BLaER1 treated with 17β-estradiol and CSF1 and Interleukin-3, amounts not matched to agents 10 nM and 100 nM (cell line): ENCODE results near the gene SRP9.
"Not testable (repeated sequence)": the region's sequence is repeated elsewhere in the genome, so short reads cannot be mapped to it uniquely, and the experiment has no call there.

Experiments used
- H3K27ac ChIP-seq, 11 experiments: shearing (Covaris generic); formaldehyde crosslinking; 2 replicates each; pipeline ENCODE4 v1.8.1; 2022
- H3K27me3 ChIP-seq, 11 experiments: shearing (Covaris generic); formaldehyde crosslinking; 2 replicates each; pipeline ENCODE4 v1.8.1; 2022
- H3K36me3 ChIP-seq, 11 experiments: shearing (Covaris generic); formaldehyde crosslinking; 2 replicates each; pipeline ENCODE4 v1.8.1; 2022
- H3K4me1 ChIP-seq, 10 experiments: shearing (Covaris generic); formaldehyde crosslinking; 2 replicates each; pipeline ENCODE4 v1.8.1; 2022
- H3K4me2 ChIP-seq, 11 experiments: shearing (Covaris generic); formaldehyde crosslinking; 2 replicates each; pipeline ENCODE4 v1.8.1; 2022
- H3K4me3 ChIP-seq, 10 experiments: shearing (Covaris generic); formaldehyde crosslinking; 2 replicates each; pipeline ENCODE4 v1.8.1; 2022
- H3K9ac ChIP-seq, 11 experiments: shearing (Covaris generic); formaldehyde crosslinking; 2 replicates each; pipeline ENCODE4 v1.8.1; 2022
- H3K9me3 ChIP-seq, 11 experiments: shearing (Covaris generic); formaldehyde crosslinking; replicated peaks in 1 of 11; 2 replicates each; pipeline ENCODE4 v1.8.1; 2022
- H4K20me1 ChIP-seq, 11 experiments: shearing (Covaris generic); formaldehyde crosslinking; 2 replicates each; pipeline ENCODE4 v1.8.1; 2022
- Cebpa-rat ChIP-seq, 11 experiments: shearing (Covaris generic); IDR thresholded peaks; 2 replicates each; pipeline ENCODE4 v1.8.1; 2022

Gene SRP9

DNA sequence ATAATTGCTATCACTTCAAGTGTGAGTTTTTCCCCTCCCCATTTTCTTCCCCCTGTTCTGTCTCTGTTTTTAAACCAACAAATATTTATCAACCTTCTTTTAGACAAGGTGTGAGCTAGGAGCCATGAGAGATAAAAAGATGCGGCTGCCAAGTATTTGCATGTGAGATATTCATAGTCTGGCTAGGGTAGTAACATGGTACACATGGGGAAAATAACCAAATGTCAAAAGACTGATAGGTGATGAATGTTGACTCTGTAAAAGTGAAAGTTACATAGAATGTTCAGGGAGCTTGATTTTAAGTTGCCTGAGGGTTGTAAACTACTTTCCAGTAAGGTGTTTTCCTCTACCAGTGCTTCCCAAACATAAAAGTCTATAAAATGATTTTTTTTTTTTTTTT is 25.4 kb upstream of the SRP9 start:
- no peak overlapping the region for H3K27ac ChIP-seq
- no peak overlapping the region for H3K4me3 ChIP-seq
- H3K27me3 ChIP-seq = no peaks in the 10 kb centered on the region
- no peaks in the 10 kb centered on the region for H3K36me3 ChIP-seq
- H3K9ac ChIP-seq = no peak overlapping the region
- H3K4me2 ChIP-seq = no peak overlapping the region
- H4K20me1 ChIP-seq = no peaks in the 10 kb centered on the region
- no peaks in the 10 kb centered on the region for H3K9me3 ChIP-seq
- TF ChIP-seq Cebpa-rat (IDR thresholded peaks at IDR 0.05) = no peak
- H3K4me1 ChIP-seq = peaks cover 10 to 33% (median 16%) of the 10 kb centered on the region in 10 experiments

GRCh38 chr1:225754940-225755641 is 22.5 kb upstream of the SRP9 start:
- Histone ChIP-seq H3K9ac (peak overlapping the region in 4 of 11 experiments; percentile 8 to 38 (median 20); a peak in 4 of 22 replicates), H4K20me1 (no peaks in the 10 kb centered on the region), H3K36me3 (no peaks in the 10 kb centered on the region), H3K27me3 (no peaks in the 10 kb centered on the region), H3K27ac (peak overlapping the region in 6 of 11 experiments; percentile 23 to 60 (median 42); a peak in 12 of 22 replicates), H3K4me2 (peak overlapping the region; percentile 30 to 80 (median 60)), H3K9me3 (no peaks in the 10 kb centered on the region), H3K4me1 (peaks cover 12 to 22% (median 20%) of the 10 kb centered on the region in 10 experiments), H3K4me3 (no peak overlapping the region)
- no peak for TF ChIP-seq Cebpa-rat (IDR thresholded peaks at IDR 0.05)

GRCh38 chr1:225755671-225756319 is 21.8 kb upstream of the SRP9 start:
- Histone ChIP-seq H3K4me1 (peaks cover 12 to 22% (median 20%) of the 10 kb centered on the region in 10 experiments), H3K9me3 (no peaks in the 10 kb centered on the region), H3K27me3 (no peaks in the 10 kb centered on the region), H3K4me3 (no peak overlapping the region), H3K27ac (peak overlapping the region in 7 of 11 experiments; percentile 8 to 60 (median 39); a peak in 11 of 22 replicates), H3K36me3 (no peaks in the 10 kb centered on the region), H3K9ac (peak overlapping the region in 4 of 11 experiments; percentile 8 to 38 (median 20); a peak in 4 of 22 replicates), H4K20me1 (no peaks in the 10 kb centered on the region), H3K4me2 (peak overlapping the region; percentile 30 to 80 (median 60))
- no peak for TF ChIP-seq Cebpa-rat (IDR thresholded peaks at IDR 0.05)

- Histone ChIP-seq H3K4me1 (peaks cover 12 to 22% (median 20%) of the 10 kb centered on the region in 10 experiments), H4K20me1 (no peaks in the 10 kb centered on the region), H3K9me3 (no peaks in the 10 kb centered on the region), H3K4me3 (no peak overlapping the region), H3K27me3 (no peaks in the 10 kb centered on the region), H3K9ac (no peak overlapping the region), H3K27ac (no peak overlapping the region), H3K4me2 (peak overlapping the region in 1 of 11 experiments; percentile 11; a peak in 4 of 22 replicates), H3K36me3 (no peaks in the 10 kb centered on the region)
- no peak for TF ChIP-seq Cebpa-rat (IDR thresholded peaks at IDR 0.05)
These were observed 19.5 kb upstream of the SRP9 start for GRCh38 chr1:225757927-225758656.

DNA sequence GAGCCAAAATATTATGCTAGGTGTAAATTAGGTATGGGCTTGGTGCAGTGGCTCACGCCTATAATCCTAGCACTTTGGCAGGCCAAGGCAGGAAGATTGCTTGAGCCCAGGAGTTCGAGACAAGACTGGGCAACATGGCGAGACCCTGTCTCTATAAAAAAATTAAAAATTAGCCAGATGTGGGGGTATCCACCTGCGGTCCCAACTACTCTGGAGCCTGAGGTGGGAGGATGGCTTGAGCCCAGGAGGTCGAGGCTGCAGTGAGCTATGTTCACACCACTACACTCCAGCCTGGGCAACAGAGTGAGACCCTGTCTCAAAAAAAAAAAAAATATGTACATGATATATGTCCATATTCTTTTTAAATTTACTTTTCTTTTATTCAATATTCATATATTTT is 17.7 kb upstream of the SRP9 start:
- H3K27me3 ChIP-seq, H3K27ac ChIP-seq, H3K4me3 ChIP-seq, H3K9me3 ChIP-seq, H3K4me2 ChIP-seq, H3K9ac ChIP-seq, H4K20me1 ChIP-seq, H3K36me3 ChIP-seq: not testable (repeated sequence)
- H3K4me1 ChIP-seq = peaks cover 23 to 34% (median 30%) of the 10 kb centered on the region in 10 experiments

GRCh38 chr1:225760531-225760930 is 17.1 kb upstream of the SRP9 start:
- H3K36me3 ChIP-seq = no peaks in the 10 kb centered on the region
- H4K20me1 ChIP-seq = no peaks in the 10 kb centered on the region
- TF ChIP-seq Cebpa-rat (IDR thresholded peaks at IDR 0.05) = no peak
- H3K9ac ChIP-seq = no peak overlapping the region
- no peak overlapping the region for H3K27ac ChIP-seq
- H3K9me3 ChIP-seq = no peaks in the 10 kb centered on the region
- no peaks in the 10 kb centered on the region for H3K27me3 ChIP-seq
- peaks cover 17 to 33% (median 26%) of the 10 kb centered on the region in 10 experiments for H3K4me1 ChIP-seq
- no peak overlapping the region for H3K4me3 ChIP-seq
- no peak overlapping the region for H3K4me2 ChIP-seq

DNA sequence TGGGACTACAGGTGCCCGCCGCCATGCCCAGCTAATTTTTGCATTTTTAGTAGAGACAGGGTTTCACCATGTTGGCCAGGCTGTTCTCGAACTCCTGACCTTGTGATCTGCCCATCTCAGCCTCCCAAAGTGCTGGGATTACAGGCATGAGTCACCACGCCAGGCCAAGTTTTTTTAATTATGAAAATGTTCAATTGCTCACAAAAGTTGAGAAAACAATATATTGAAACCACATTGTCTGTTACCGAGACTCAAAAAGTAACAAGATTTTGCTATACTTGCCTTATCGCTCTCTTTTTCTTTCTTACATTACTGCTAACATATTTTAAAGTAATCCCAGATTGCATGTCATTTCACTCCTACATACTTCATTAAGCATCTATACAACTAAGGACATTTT is 16.2 kb upstream of the SRP9 start:
- H3K4me2 ChIP-seq, H3K9ac ChIP-seq, H3K9me3 ChIP-seq, H3K4me3 ChIP-seq, H3K36me3 ChIP-seq, H3K27me3 ChIP-seq, H3K27ac ChIP-seq, H4K20me1 ChIP-seq: not testable (repeated sequence)
- peaks cover 14 to 26% (median 20%) of the 10 kb centered on the region in 10 experiments for H3K4me1 ChIP-seq

- Histone ChIP-seq H3K9ac (no peak overlapping the region), H3K36me3 (no peaks in the 10 kb centered on the region), H3K9me3 (no peaks in the 10 kb centered on the region), H3K4me1 (peaks cover 20 to 29% (median 24%) of the 10 kb centered on the region in 10 experiments), H3K4me2 (no peak overlapping the region), H3K27ac (no peak overlapping the region), H4K20me1 (no peaks in the 10 kb centered on the region), H3K4me3 (no peak overlapping the region), H3K27me3 (no peaks in the 10 kb centered on the region)
- no peak for TF ChIP-seq Cebpa-rat (IDR thresholded peaks at IDR 0.05)
These were observed 15.6 kb upstream of the SRP9 start for GRCh38 chr1:225762002-225762441.

GRCh38 chr1:225762444-225762843 is 15.2 kb upstream of the SRP9 start:
- Histone ChIP-seq H3K27ac (no peak overlapping the region), H4K20me1 (no peaks in the 10 kb centered on the region)

More at GRCh38 chr1:225762444-225762843, 15.2 kb upstream of the SRP9 start:
- Histone ChIP-seq H3K9me3 (no peaks in the 10 kb centered on the region), H3K4me3 (no peak overlapping the region), H3K4me2 (no peak overlapping the region), H3K36me3 (no peaks in the 10 kb centered on the region), H3K27me3 (no peaks in the 10 kb centered on the region), H3K9ac (no peak overlapping the region), H3K4me1 (peaks cover 24 to 33% (median 29%) of the 10 kb centered on the region in 10 experiments)
- TF ChIP-seq Cebpa-rat (IDR thresholded peaks at IDR 0.05) = no peak
